ENCODE measurements around the gene CRKL.
"Not testable (repeated sequence)": the region's sequence is repeated elsewhere in the genome, so short reads cannot be mapped to it uniquely, and the experiment has no call there.

Gene CRKL

DNA sequence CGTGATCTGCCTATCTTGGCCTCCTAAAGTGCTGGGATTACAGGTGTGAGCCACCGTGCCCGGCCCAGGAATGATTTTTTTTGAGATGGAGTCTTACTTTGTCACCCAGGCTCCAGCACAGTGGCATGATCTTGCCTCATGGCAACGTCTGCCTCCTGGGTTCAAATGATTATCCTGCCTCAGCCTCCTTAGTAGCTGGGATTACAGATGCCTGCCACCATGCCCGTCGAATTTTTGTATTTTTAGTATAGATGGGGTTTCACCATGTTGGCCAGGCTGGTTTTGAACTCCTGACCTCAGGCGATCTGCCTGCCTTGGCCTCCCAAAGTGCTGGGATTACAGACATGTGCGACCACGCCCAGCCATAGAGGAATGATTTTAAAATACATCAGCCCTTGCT, 17.8 kb downstream of the CRKL start:
- not testable (repeated sequence) for DNase-seq (ENCODE audit: low spot score)

DNA sequence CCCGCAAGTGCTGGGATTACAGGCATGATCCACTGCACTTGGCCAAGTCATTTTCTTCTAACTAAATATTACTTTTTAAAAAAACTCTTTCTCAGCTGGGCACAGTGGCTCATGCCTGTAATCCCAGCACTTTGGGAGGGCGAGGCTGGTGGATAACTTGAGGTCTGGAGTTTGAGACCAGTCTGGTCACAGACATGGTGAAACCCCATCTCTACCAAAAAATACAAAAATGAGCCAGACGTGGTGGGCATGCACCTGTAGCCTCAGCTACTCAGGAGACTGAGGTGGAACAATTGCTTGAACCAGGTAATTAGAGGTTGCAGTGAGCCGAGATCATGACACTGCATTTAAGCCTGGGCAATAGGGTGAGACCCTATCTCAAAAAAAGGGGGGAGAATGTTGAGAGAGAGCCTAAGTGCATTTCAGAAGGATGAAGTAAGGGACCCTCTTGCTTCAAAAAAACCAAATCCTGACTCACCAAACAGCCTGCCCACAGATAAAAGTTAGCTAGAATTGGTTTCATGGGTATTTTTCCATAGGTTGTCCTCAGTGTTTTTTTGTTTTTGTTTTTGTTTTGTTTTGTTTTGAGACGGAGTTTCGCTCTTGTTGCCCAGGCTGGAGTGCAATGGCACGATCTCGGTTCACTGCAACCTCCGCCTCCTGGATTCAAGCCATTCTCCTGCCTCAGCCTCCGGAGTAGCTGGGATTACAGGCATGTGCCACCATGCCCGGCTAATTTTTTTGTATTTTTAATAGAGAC, 18.8 kb downstream of the CRKL start:
- DNase-seq (ENCODE audit: low spot score): not testable (repeated sequence)

DNA sequence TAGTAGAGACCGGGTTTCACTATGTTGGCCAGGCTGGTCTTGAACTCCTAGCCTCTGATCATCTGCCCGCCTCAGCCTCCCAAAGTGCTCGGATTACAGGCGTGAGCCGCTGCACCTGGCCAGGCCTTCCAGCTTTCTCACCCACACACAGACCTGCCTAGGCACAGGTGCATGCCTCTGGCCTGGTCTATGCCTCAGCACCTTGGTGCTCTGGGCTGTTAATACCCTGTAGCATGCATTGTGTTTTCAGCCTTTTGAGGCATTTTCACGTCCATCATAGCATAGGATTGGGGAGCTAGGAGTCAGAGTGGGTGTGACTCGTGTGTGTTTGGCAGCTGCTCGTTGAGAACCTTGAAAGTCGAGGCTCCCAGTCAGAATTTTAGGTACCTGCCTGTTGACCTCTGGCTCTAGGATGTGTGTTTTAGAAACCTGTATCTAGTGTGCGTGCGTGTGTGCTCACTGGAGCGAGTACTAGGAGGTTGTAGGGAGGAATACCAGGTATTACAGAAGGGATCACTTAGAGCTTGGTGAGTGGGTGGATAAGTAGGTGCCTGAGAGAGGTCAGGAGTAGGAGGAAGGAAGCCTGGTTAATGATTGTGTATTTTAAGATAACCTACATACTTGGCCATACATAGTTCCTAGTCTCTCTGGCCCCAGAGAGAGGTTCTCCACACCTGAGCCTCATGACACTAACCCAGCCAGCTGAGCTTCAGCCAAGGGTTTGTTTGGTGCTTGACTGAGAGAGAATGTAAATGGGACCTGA, 20.0 kb downstream of the CRKL start:
- DNase-seq (ENCODE audit: low spot score): no peak

DNA sequence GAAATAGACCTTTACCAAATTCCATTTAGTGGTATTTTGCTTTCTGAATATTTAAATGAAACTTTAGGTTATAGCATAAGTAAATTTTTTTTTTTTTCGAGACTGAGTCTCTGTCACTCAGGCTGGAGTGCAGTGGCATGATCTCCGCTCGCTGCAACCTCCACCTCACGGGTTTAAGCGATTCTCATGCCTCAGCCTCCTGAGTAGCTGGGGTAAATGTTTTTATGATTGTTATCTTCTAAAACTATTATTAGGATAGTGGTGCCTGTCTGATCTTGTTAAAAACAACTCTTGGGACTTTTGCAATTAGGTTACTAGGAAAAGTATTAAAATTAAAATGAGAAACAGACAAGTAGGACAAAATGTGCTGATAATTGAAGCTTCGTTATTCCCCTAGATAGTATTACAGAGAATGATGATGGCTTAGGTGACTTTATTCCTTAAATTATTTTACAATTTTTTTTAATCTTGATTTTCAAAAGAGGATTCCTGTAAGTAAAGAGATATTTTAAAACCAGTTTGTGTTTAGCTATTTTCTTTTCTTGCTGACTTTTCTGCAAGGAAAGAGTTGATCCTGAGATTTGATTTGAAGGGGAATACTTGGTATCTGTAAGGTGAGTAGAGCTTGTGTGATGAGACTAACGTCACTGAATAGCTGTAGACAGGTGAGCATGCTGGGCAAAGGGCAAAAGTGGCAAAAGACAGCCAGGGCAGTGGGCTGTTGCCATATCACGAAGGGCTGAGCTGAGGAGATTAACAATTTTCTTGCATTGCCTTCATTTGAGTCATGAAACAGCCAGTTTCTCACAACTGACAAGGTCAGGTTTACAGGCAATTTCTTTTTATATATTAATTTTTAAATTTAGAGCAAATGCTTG, 20.8 kb downstream of the CRKL start:
- no peak for DNase-seq (ENCODE audit: low spot score)

DNA sequence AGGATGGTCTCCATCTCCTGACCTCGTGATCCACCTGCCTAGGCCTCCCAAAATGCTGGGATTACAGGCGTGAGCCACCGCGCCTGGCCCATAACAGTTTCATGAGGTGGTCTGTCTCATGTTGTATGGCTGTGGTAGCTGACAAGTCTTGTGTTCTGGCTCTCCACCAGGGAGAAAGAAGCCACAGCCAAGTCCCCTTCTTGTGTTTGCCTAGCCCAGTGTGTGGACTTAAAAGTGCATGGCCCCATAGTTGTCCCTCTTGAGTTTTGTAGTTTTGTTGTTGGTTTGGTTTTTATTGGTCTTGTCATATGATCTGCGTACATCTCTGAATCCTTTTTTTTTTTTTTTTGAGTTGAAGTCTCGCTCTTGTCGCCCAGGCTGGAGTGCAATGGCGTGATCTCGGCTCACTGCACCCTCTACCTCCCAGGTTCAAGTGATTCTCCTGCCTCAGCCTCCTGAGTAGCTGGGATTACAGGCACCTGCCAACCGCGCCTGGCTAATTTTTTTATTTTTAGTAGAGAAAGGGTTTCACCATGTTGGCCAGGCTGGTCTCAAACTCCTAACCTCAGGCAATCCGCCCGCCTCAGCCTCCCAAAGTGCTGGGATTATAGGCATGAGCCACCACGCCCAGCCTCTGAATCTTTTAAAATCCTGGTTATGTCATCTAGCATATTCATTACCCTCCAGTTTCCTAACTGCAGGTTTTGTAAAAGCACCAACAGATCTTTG, 22.4 kb downstream of the CRKL start:
- DNase-seq (ENCODE audit: low spot score): not testable (repeated sequence)

DNA sequence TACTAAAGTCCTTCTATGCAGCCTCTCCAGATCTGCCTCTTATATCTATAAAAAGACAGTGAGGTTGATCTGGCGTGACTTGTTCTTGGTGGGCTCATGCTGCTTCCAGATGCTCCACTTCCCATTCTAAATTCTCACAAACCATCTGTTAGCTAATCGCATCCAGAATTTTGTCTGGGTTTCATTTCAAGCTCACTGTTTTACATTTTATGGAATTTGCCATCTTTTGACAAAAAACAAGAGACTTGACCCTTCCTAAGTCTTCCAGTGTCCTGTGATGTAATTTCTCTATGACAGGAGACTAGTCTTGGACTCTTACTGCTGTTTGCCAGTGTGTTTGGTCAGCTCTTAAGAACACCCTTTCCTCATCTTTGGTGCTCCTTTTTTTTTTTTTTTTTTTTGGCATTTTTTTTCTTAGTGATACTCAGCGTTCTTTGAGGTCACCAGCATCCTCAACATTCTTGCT, 23.0 kb downstream of the CRKL start:
- DNase-seq (ENCODE audit: low spot score): no peak

DNA sequence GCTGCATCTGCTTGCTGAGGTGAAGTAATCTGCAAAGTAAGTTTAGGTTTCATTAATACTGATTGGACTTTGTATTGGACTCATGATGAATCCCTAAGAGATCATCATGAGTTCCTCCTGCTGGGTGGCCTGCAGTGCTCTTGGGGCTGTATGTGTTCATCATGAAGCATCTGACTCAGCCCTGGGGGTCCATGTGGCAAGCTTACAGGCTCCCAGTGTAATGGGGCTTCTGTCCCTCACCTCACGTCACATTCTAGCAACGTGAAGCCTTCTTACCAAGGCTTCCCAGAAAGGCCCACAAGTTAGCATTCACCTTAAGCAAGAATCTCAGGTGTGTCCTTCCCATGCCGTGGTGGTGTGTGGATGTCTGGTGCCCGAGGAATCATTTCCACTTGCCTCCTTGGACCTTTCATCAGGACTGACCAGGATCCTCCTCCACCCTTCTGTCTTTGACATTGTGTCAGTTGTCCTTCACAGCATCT, 23.7 kb downstream of the CRKL start:
- no peak for DNase-seq (ENCODE audit: low spot score)

DNA sequence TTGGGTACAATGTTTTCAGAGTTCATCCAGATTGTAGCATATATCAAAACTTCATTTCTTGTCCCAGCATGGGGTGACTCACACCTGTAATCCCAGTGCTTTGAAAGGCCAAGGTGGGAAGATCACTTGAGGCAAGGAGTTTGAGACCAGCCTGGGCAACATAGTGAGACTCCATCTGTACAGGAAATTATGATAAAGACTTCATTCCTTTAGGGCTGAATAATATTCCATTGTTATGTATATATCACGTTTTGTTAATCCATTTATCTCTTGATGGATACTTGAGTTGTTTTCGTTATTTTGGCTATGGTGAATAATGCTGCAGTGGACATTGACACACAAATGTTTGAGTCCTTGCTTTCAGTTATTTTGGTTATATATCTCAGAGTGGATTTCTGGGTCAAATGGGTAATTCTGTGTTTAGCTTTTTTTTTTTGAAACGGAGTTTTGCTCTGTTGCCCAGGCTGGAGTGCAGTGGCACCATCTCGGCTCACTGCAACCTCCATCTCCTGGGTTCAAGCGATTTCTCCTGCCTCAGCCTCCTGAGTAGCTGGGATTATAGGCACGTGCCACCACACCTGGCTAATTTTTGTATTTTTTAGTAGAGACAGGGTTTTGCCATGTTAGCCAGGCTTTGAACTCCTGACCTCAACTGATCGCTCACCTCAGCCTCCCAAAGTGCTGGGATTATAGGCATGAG, 25.1 kb downstream of the CRKL start:
- DNase-seq (ENCODE audit: low spot score): not testable (repeated sequence)

DNA sequence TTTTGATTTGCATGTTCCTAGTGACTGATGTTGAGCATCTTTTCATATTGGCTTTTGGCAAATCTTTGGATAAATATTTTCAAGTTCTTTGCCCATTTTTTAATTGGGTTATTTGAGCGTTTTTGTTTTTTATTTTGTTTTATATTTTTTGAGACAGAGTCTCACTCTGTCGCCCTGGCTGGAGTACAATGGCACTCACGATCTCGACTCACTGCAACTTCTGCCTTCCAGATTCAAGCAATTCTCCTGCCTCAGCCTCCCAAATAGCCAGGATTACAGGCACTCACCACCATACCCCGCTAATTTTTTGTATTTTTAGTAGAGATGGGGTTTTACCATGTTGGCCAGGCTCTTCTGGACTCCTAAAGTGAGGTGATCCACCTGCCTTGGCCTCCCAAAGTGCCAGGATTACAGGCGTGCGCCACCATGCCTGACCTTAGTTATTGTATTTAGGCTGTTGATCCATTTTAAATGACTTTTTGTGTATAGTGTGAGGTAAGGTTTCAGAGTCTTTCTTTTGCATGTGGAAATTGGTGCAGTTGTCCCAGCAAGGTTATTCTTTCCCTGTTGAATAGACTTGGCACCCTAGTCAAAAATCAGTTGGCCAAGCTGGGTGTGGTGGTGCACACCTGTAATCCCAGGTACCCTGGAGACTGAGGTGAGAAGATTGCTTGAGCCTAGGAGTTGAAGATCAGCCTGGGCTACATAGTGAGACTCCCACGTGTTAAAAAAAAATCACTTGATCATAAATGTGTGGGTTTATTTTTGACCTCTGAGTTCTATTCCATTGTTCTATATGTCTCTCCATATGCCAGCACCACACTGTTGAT, 26.1 kb downstream of the CRKL start:
- DNase-seq (ENCODE audit: low spot score): no peak

DNA sequence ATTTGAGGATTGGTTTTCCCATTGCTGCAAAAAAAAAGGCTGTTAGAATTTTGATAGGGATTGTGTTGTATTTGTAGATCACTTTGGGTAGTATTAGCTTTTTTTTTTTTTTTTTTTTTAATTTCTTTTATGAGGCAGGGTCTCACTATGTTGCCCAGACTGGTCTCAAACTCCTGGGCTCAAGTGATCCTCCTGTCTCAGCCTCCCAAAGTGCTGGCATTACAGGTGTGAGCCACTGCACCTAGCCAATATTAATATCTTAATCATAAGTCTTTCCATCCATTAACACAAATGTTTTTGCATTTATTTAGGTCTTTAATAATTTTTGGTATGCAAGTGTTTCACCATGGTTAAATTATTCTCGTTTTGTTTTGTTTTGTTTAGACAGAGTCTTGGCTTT, 26.8 kb downstream of the CRKL start:
- DNase-seq (ENCODE audit: low spot score): no peak

DNA sequence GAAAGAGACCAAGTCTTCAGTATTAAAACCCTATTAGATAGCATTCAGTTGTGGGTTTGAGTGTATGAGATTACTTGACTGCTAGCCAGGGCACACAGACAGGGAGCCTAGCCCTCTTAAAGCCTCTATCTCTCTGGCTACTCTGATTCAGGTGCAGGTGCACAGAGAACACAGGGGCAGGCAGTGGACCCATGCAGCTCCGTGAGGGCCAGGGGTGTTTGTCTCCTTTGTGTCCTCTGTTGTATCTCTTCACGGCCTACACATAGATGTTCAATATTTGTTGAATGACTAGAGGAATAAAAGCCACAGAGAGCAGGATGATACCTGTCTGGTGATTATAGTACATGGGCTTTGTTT, 28.3 kb downstream of the CRKL start:
- no peak for DNase-seq (ENCODE audit: low spot score)

DNA sequence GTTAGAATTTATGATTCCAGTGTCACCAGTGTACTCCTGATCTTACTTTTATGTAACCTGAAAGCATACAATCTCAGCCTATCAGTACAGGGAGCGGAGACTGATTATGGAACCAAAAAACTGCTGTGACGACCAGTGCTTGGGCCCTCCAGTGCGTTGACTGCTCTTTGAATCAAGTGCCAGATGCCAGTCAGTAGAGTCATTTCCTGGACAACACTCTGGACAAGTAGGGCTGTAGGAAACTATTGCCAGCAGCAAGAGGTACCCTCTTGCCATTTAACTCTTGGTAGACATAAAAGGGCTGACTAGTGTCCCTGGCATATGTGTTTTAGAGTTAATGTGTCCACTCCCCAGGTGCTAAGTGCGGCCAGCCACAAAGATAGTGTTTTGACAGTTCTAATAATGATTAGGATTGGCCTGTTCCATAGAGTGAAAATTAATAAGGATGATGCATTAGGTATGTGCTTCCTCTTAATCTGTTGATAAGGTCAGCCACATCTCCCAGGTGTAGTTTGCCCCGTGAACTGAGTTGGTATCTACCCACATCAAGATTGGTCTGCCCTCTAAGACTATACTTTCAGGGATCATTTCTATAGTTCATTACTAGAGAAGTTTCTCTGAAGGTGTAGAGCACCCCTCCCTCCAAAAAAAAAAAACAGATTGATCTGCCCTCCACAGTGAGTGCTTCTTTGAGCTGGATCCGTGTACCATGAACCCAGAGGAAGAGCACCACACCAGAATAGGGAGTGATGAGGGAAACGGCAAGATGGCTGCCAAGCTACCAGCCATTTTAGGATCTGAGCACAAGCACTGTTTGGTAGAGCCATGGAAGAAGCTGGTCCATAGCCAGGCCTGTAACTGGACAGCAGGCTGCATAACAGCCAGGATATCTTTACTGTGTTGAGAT, 29.1 kb downstream of the CRKL start:
- no peak for DNase-seq (ENCODE audit: low spot score)

DNA sequence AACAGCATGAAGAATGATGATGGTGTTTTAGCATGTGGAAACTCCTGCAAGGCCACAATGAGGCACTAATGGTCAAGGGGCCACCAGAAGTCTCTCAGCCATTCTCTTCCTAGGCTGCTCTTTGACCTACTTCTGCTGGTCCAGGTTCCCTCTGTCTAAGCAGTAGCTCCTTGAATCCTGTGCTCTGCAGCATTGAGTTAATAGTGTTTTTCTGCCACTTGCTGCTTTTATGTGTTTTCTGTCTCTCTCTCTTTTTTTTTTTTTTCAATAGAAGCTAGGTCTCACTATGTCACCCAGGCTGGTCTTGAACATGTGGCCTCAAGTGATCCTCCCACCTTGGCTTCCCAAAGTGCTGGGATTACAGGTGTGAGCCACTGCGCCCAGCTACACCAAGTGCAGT, 29.8 kb downstream of the CRKL start:
- no peak for DNase-seq (ENCODE audit: low spot score)

DNA sequence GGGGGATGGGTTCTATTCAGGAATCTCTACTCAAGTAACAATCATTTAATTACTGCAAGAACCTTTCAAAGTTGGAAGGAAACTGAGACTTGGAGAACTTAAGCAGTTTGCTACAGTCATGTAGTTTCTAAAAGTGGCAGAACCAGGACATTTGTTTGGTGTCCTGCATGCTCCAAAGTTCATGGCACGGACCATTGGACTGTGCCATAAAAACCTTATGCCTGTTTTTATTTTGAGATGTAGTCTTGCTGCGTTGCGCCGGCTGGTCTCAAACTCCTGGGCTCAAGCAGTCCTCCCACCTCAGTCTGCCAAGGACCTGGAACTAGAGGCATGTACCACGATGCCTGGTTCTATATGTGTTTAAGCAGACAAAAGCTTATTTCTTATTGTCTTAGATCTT, 31.2 kb downstream of the CRKL start:
- DNase-seq (ENCODE audit: low spot score): no peak

DNA sequence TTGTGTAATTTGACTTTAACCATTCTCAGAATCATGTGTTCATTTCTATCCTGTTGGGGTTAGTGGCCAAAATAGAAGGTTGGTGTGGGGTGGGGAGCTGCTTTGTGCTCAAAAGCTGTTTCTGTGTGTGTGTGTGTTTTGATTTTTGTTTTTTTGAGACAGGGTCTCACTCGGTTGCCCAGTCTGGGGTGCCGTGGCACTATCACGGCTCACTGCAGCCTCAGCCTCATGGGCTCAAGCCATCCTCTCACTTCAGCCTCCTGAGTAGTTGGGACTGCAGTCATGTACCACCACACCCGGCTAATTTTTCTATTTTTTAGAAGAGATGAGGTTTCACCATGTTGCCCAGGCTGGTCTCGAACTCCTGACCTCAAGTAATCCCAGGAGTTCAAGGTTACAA, 31.8 kb downstream of the CRKL start:
- no peak for DNase-seq (ENCODE audit: low spot score)

DNA sequence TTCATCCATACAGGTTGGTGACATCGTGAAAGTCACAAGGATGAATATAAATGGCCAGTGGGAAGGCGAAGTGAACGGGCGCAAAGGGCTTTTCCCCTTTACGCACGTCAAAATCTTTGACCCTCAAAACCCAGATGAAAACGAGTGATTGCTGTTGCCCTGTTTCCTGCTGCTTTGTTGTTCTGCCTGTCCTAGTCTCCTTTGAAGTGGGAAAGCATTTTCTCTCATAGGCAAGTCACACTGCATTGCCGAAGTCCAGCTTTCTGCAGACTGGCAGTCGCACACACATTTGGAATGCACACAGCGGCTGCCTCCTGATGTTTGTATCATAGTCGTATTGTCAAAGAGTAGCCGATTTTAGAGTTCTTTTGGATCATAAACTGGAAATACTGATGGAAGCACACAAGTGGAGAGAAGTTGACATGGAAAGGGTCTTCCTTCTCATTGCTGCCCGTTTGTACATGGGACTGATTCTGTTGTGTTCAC, 32.5 kb downstream of the CRKL start:
- DNase-seq (ENCODE audit: low spot score): no peak

DNA sequence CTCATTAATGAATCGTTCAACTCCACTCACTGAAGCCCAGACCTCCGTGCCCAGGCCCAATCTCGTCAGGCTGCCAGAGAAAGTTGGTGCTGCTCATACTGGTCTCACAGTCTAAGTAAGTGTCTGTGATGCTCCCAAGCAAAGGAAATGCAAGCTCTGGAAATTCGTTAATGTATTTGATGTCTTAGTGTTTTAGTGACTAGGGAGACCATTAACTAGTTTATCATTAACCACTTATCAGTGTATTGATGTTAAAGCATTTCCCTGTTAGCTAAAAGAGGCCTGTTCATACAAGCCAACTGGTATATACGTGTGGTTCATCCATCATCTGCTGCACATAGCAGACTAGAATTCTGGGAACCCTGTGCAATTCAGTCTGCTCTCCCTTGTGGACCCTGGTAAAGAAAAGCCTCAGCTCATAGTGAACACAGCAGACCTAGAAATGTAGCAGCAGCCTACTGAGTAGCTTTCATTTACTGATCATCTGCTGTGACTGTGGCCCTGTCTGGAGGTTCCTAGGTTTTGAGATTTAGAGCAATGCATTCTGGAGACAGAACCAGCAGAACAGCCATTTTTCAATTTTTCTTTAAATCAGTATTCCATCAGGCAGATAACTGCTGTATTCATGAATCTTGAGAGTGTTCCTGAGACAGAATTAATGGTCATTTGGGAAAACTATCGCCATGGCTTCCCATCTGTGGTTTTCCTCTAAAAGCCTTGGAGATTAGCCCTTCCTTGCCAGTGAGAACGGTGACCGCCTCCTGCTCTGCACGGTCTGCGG, 34.1 kb downstream of the CRKL start:
- no peak for DNase-seq (ENCODE audit: low spot score)

DNA sequence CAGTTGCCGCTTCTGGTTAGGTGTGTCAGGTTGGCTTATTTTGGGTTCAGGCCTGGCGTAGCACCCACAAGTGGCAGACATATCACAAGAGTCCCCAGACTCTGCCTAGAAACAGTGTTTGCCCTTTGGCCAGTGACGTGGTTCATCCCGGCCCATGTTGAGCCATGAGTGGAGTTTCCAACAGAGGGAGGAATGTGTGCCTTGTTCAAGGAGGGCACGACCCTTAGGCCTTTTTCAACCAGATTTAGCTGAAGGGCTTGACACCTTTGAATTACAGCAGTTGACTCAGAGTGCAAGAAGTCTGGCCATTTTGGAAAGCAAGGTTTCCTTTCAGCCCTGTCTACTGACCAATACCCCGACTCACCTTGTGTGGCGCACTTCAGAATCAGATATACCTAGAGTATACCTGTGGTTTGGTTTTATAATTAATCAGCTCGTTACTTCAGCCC, 34.7 kb downstream of the CRKL start:
- DNase-seq (ENCODE audit: low spot score): no peak

All from CD4-positive, alpha-beta T cell treated with Interleukin-2 at 100 ng/mL for 4 hours (primary cell).